Stimulated activated CD8-positive, alpha-beta memory T cell treated with anti-CD3 and anti-CD28 coated beads, Interleukin-12 subunit alpha, Interleukin-12 subunit beta, amount 100 ng/mL, for 24 hours (primary cell): Measurements from ENCODE around the gene NNAT.

ENCODE experiments used
- DNase-seq: peaks from one replicate; pipeline ENCODE4 v3.0.0-alpha.2; 2020; ENCODE audit errors: extremely low read depth

The NNAT gene

GRCh38 chr20:37523911-37524700 is 3.1 kb downstream of the NNAT start:
- DNase-seq = no peak

GRCh38 chr20:37524859-37525708 is 4.0 kb downstream of the NNAT start:
- no peak for DNase-seq

- no peak for DNase-seq
Measured at GRCh38 chr20:37525810-37526209, 4.8 kb downstream of the NNAT start.

GRCh38 chr20:37526238-37526838 is 5.3 kb downstream of the NNAT start:
- no peak for DNase-seq

- no peak for DNase-seq
Measured at GRCh38 chr20:37526839-37527637, 6.0 kb downstream of the NNAT start.

- peak; percentile 76 for DNase-seq
Measured at GRCh38 chr20:37527638-37528445, 6.8 kb downstream of the NNAT start, which contains the start of gene BLCAP. TSS of gene BLCAP (minus strand) at chr20:37527876. CDS start at chr20:37519174, 8,702 bp downstream.

- DNase-seq = no peak
Measured at GRCh38 chr20:37528446-37529213, 7.6 kb downstream of the NNAT start.

- DNase-seq = no peak
Measured at GRCh38 chr20:37529214-37529967, 8.3 kb downstream of the NNAT start.

GRCh38 chr20:37529968-37530600 is 9.0 kb downstream of the NNAT start:
- no peak for DNase-seq

- no peak for DNase-seq
Measured at GRCh38 chr20:37530696-37531095, 9.6 kb downstream of the NNAT start.

GRCh38 chr20:37531856-37532255 is 10.8 kb downstream of the NNAT start:
- no peak for DNase-seq

GRCh38 chr20:37533154-37533715 is 12.2 kb downstream of the NNAT start:
- no peak for DNase-seq

GRCh38 chr20:37534401-37535157 is 13.5 kb downstream of the NNAT start:
- DNase-seq = no peak

- no peak for DNase-seq
Measured at GRCh38 chr20:37535443-37536132, 14.5 kb downstream of the NNAT start.

- no peak for DNase-seq
Measured at GRCh38 chr20:37537505-37537904, 16.5 kb downstream of the NNAT start.

GRCh38 chr20:37538003-37538402 is 17.0 kb downstream of the NNAT start:
- no peak for DNase-seq

- DNase-seq = no peak
Measured at GRCh38 chr20:37539424-37539823, 18.4 kb downstream of the NNAT start.
